DMS114 treated with DMSO at 0.1 percent for 48 hours (cell line): ENCODE data around the gene ZNF608.

ENCODE experiments used
- DNase-seq: peaks from one replicate; lab custom pipeline; 2025; ENCODE audit not compliant: unreplicated experiment; lab: John Stamatoyannopoulos, UW

Gene ZNF608

DNA sequence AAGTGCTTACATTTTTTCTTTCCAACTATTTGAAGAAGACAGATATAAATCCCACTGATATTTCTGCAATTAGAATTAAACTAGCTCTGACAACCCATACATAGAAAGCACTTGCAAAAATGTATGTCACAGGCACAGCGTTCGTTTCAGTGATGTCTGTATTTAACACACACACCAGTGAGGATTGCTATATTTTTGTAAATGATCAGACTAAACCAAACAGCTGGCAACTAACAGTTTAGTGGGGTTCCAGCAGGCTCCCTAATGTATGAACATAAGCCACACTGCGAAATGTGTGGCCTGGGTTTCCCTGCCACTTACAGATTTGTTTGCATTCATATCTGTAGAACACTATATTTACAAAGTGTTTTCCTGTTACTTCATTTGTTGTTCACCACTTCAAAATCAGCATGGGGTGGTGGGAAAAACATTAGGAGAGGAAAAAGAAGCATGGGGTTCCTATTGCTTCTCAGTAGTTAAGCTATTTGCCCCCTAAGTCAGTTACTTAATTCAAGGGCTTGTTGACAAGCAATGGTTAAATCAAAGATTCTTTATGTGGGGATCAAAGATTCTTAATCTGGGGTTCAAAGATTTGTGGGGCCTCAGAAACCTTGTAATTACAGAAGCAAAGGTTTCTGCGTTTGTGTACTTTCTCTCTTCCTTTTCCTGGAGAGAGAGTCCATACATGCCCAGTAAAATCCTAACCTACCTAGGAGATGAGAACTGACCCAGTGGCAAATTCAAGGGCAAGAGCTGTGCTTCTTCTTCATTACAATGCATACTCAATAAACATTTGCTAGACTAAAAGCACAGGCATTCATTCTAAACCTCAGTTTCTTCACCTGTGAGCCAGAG, 27.1 kb downstream of the ZNF608 start:
- no peak for DNase-seq

DNA sequence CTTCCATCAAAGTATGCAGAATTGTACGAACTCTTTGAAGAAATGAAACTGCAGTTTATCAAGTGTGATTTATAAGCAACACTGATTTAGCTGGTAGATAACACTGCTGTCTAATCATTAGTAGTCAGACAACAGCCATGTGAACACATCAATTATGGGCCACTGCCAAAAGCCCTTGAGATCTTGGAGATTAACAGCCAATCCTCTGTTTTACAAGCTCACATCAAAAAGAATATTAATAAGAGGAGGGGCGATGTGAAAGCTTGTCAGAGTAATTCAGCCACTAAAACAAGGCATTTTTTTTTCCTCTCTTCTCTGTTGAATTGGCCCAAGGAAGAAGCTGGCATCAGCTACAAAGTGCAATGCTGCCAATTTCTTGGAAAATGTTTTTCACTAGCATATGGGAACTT, 28.1 kb downstream of the ZNF608 start:
- DNase-seq: no peak

DNA sequence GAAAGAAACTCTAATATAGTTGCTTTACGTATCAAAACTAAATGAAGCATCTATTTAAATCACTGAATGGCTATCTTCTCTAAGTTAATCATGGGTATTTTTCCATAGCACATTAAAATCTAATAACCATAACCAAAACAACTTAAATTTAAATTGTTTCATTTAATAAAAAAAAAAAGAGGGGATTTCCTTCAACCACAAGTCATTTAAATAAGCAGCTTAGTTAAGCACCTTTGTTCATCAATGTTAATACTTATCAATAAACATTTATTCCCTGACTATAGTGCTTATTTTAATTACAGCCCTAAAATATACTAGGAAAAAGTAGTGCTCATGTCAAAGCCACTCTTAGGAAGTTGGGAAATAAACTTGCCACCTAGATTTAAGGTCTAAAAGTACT, 30.3 kb downstream of the ZNF608 start:
- DNase-seq: no peak

DNA sequence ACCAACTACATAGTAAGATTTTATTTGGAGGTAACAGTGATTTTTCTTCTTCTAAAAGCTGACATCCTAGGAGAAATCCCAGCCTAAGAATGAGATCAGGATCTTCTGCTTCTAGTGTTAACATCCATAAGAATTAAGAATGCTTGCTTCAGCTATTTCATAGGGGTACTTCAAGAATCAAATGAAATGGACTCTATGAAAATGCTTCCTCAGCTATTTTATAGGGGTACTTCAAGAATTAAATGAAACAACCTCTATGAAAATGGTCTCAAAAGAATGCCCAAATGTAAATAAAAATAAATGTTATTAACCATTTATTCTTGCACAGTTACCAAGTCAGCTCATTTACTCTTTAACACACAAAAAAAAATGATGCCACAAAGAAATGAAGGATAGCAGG, 31.5 kb downstream of the ZNF608 start:
- DNase-seq: no peak

DNA sequence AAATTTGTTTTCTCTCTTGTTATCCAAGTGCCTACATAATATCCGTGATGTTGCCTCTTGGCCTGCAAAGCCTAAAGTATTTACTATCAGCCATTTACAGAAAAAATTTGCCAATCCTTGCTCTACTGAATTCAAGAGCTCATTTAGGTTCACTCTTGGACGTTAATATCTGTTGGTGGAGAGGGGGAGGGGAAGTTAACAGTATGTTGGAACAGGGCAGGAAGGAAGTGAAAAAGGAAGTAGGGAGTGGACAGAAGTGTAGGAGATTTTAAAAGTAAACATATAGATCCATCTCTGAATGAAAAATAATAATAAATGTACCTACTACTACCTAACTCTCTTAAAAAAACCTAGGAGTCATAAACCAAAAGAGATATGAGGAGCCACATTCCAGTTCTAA, 32.8 kb downstream of the ZNF608 start:
- DNase-seq: no peak

DNA sequence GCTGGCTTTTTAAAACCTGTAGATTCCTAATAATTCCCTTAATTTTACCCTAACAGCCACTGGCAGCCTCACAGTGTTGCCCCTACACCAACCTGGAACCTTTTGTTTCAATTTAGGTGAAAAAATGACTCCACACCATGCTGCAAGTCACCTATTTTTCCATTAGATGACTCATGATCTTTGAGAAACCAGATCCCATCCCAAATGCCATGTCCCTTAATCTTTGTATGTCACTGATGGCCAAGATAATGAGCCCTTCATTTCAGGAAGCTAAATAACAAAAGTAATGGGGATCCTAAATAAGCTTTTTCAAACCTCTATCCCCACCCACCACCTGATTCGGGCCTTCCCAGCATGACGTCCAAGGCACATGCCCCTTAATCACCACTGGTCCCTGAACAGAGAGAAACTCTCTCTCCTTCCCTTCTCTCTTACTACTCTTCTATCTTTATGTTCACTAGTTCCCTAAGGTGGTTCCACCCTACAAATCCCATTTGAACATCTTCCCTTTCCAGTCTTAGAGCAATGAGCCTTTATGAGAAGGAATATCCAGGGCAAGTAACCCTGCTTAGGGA, 33.6 kb downstream of the ZNF608 start:
- no peak for DNase-seq

DNA sequence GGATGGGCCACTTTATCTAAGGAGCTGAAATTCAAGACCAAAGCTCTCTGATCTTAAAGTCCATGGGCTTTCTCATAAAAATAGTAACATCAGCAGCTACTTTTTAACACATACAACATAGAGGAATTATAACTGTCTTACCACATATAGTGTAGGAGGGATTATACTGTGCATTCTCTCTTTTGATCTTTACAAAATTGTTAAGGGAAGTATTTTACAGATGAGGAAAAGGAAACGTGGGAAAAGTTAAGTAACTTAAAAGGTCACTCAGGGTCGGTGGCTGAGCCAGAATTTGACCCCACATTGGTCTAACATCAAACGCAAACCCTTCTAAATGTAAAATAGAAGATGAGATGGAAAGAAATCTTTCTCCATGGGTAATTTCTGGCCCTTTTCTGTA, 38.4 kb downstream of the ZNF608 start:
- no peak for DNase-seq

DNA sequence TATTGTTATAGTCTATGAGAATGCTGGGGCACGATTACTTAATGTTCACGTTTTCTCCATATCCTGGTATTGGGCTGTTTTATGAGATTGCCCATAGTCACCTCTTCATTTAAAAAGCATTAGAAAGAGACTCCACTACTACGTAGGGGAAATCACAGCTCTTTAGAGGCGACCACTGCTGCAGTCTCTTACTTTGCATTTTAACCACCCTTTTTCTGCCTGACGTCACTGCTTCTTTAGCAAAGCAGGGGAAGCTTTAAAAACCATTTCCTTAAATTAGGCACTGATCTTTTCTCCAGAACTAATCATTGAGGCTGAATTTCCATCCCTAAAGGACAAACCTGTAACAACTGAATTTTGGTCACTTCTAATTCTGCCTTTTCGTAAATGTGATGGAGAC, 38.9 kb downstream of the ZNF608 start:
- no peak for DNase-seq

- no peak for DNase-seq
Measured at GRCh38 chr5:124706729-124707361, 39.6 kb downstream of the ZNF608 start.

DNA sequence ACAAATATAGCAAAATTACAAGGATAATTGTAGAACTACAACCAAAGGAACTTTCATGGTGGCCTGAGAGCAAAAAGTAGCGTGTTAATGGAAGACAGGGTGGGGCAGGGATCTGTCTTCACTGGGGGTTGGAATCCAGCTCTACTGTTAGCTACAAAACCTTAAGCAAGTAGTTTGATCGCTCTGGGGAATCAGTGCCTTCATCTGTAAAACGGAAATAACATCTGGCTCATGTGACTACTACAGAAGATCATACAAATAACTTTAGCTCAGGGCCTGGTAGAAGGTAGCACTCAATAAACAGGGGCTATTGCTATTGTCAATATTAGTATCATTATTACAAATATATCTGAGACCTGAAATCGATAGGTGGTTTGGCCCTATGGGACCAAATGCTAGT, 40.4 kb downstream of the ZNF608 start:
- no peak for DNase-seq

- no peak for DNase-seq
Measured at GRCh38 chr5:124705577-124705976, 40.9 kb downstream of the ZNF608 start.

DNA sequence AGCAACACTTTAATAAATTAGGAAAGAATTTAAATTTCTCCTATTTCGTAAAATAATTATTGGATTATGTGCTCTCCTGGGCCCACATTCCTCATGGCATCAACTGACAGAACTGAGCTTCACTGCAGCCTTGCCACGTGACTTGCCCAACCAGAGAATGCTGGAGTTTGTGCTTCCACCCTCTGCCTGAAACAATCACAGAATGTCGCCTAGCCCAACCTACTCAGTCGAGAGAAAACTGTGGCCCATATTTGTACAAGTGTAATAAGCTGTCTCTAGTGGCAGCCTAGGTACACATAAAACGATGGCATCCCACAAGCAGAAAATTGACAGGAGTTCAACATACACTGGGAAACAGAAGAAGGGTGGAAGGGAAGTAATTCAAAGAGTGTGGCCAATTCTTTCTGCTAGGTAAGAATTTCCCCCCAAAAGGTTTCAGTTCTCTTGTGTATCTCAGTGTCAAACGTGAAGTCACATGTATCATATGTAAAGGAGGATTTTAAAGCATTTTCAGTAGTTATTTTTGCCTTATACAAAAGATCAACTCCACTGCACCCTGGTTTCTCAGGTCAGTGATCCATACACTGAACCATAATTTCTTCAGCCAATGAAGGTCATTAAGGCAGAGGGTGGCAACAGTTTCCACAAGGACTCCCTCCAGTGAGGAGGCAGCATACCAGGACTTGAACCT, 41.7 kb downstream of the ZNF608 start:
- DNase-seq: no peak

- no peak for DNase-seq
Measured at GRCh38 chr5:124703995-124704394, 42.4 kb downstream of the ZNF608 start.

DNA sequence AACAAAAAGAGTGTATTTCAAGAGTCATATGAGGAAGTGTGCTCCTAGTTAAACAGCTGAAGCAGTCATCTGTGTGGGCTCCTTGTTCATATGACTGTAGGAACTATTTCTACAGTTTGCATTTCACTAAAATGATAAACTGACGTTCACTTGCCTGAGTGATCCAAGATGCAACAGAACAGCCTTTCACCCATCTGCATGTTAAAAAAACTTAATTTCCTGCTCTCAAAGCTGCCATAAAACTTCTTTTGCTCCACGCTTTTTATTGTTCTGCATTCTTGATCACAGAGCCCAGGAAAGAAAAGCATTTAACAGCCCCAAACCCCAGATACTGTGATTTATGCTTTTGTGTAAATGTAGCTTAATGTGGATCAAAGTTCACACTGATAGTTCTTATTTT, 43.9 kb downstream of the ZNF608 start:
- no peak for DNase-seq

GRCh38 chr5:124701873-124702425, 44.5 kb downstream of the ZNF608 start:
- DNase-seq: no peak

DNA sequence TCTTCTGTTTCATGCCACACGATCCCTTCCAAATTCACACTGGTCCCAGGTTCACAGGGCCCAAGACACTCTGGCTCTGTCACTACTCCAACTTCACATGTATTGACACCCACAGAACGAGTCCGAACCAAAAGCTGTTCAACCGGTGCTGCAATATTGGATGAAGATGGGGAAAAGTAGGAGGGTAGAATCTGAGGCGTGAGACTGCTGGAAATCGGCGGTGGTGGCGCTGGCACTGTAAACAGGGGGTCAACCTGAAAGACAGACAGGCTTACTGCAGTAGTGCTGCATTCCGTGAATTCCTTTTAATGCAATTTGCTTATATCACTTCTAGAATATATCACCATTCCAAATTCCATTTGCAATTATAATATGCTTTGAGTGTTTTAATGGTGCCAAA, 45.4 kb downstream of the ZNF608 start:
- no peak for DNase-seq

GRCh38 chr5:124700333-124700732, 46.1 kb downstream of the ZNF608 start:
- DNase-seq: no peak

- DNase-seq: no peak
Measured at GRCh38 chr5:124698770-124699169, 47.7 kb downstream of the ZNF608 start.

DNA sequence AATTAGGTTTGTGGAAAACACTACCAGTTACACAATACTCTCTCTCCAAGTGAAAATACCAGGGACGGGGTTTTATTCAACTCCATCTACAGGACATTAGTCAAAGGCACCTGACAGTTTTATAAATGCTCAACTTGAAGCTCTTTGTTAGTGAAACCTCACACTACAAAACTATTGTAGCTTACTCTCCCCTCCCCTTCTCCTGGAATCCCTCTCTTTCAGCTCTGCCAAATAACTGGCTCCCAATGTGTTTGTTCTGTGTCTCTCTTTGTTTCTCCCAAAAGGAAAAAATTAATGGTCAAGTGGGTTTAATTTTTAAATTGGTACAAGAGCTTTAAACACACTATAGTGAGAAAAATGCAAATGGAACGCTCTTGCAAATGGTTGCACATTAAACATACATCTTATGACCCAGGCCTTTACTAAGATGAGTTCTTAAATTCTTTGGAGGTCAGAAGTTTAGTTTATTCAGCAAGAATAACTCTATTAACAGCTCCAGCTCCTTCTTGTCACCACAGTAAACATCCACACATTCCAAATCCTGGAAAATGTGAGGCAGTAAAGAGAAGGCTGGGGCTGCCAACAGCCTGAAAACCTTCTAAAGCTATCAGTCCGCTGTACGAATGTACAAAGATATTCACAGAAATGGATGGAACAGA, 48.4 kb downstream of the ZNF608 start:
- DNase-seq: no peak

GRCh38 chr5:124697501-124697900, 48.9 kb downstream of the ZNF608 start:
- no peak for DNase-seq

GRCh38 chr5:124696898-124697297, 49.5 kb downstream of the ZNF608 start:
- no peak for DNase-seq
